ENCODE measurements around the gene PYCR2.

The PYCR2 gene

DNA sequence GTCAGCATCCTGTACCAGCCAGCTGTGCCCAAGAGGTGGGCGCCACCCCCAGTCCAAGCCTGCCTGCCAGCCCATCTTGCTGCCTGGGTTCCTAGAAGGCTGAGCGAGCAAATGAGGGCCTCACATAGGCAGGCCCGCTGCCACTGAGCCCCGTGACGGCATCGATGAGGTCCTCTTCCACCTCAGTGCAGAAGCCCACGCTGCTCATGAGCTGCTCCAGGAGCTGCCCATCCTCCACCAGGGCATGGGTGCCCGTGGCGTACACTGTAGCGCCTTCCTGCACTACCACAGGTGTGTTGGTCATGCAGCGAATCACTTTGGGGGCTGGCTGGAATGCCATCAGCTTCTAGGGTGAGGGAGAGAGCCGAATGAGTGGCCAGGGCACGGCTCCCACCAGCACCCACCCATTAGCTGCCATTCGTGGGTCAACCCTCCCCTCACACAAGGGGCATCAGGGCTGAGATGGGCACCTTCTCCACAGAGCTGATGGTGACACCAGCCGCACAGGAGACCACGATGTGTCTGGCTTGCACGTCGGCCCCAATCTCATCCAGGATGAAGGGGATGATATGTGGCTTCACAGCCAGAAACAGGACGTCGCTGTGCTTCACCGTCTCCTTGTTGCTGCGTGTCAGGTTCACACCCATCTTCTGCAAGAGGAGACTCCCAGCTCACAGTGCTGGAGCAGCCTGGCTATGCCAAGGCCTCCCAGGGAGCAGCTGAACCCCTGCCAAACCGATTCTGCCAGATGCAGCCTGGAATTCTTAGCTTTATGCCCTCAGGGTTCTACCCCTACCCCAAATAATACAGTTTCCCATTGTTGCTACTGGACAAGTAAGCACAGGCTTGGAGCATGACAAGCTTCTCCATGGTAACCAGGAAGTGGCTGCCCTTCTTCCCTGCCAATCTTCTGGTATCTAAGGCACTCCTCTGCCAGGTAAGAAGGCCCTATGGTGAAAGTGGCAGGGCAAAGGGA lies 2.0 kb downstream of the PYCR2 start:
- no peak for DNase-seq (ENCODE audit: low read depth in 2 of 2, low spot score in 1 of 2)

DNA sequence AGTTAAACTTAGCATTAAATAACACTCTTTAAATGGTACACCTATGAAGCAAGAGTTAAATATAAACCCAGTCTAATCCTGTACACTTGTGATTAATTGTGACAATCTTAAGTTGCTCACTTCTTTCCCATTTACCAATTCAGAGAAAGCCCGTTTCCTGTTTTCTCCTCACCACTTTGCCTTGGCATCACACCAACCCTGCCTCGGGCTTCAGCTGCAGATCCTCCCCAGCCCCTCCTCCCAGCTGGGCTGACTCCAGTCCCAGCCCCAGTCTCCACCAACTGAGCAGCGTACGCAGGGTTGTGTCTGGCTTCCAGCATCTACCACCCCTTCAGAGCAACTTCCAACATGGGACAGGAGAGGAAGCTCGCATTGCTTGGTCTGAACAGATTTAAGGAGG lies 4.1 kb downstream of the PYCR2 start:
- no peak for DNase-seq (ENCODE audit: low read depth in 2 of 2, low spot score in 1 of 2)

DNA sequence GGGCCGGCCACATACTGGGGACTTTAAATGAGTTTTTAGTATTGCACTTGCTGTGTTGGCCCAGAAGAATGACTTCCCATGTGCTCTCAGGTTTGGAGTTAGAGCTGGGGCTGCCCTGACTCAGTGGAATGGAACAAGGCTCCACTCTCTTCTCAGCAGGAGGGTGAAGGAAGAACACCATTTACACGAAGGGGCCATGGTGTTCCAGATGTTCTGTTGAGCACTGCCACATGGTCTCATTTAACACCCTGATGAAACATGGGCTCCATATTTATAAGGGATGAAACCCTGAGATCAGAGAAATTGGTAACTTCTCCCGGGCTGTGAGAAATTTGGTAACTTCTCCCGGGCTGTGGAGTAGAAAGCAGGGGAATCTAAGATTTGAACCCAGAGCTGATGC lies 5.8 kb downstream of the PYCR2 start:
- DNase-seq (ENCODE audit: low read depth in 2 of 2, low spot score in 1 of 2) = no peak

DNA sequence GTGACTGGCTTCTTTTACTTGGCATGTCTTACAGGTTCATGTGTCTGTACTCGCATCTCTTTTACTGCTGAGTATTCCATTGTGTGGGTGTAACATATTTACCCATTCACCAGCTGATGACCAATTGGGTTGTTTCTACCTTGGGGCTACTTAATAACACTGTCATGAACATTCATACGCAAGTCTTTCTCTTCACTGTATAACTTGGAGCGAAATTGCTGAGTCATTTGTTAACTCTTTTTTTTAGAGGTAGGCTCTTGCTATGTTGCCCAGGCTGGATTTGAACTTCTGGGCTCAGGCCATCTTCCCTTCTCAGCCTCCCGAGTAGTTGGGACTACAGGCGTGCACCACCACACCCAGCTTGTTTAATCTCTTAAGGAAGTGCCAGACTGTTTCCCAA lies 6.5 kb downstream of the PYCR2 start:
- DNase-seq (ENCODE audit: low read depth in 2 of 2, low spot score in 1 of 2) = no peak

DNA sequence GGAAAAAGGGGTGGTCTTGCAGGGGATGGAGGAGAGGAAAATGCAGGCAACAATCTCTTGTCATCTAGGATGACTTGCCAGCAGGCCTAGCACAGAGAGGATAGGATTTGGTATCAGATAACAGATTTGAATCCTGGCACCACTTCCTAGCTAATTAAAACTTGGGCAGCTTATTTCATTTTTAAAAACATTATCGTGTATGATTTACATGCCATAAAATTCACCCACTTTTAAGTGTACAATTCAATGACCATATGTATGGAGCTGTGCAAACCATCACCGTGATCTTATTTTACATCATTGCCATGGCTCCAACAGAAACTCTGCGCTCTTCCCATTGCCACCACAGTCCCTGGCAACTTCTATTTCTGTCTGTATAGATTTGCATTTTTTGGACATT lies 6.9 kb downstream of the PYCR2 start:
- no peak for DNase-seq (ENCODE audit: low read depth in 2 of 2, low spot score in 1 of 2)

DNA sequence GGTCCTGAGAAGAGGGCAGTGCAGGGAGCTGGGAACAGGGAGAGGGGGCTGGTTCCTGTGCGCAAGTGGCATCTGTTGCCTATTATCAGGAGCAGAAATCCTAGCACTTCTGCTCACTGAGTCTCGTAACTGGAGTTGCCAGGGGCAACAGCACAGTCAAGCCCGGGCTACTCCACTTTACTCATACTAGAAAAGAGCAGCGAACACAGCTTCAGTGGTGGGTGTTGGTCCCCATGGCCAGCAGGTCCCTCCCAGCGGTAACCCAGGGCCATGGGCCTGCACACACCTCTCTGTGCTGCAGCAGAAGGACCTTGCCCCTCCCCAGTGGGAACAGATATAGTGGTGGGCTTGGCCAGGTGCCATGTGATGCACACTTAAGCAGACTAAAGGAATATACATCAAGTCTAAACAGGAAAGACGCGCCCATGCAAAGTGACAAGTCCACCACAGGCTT lies 8.5 kb downstream of the PYCR2 start:
- DNase-seq (ENCODE audit: low read depth in 2 of 2, low spot score in 1 of 2) = no peak

DNA sequence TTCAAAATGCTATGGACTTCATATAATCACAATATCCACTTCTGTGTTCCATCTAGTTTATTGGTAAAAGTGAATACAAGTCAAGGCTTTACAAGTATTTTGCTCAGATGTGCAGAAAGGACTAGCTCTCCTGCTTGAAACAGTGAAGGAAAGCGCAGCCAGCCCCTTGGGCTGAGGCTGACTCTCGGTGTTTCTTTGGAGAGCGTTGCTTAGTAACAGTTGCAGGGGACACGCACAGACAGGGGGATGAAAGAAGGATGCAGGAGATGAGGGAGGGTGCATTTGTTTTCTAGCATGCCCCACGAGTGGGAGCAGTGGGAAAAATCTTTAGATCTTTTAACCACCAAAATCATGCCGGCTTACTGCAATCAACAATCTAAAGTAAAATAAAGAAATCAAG lies 9.1 kb downstream of the PYCR2 start:
- no peak for DNase-seq (ENCODE audit: low read depth in 2 of 2, low spot score in 1 of 2)

DNA sequence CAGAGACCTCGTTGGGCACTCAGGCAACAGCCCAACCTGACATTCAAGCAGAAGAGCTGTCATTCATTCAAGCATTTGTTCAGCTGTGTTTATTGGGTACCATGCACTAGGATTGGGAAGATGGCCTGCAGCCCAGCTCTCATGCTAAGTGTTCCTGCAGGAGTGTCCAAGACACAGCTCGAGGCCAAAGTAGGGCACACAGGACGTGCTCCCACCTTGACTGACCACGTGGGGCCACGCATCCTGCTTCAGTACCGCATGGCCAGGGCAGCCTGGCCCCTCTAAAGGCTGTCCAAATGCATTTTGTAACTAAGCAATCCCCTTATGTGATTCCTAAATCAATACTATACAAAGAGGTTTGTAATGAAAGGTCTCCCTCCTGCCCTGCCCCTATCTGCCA lies 9.7 kb downstream of the PYCR2 start:
- no peak for DNase-seq (ENCODE audit: low read depth in 2 of 2, low spot score in 1 of 2)

DNA sequence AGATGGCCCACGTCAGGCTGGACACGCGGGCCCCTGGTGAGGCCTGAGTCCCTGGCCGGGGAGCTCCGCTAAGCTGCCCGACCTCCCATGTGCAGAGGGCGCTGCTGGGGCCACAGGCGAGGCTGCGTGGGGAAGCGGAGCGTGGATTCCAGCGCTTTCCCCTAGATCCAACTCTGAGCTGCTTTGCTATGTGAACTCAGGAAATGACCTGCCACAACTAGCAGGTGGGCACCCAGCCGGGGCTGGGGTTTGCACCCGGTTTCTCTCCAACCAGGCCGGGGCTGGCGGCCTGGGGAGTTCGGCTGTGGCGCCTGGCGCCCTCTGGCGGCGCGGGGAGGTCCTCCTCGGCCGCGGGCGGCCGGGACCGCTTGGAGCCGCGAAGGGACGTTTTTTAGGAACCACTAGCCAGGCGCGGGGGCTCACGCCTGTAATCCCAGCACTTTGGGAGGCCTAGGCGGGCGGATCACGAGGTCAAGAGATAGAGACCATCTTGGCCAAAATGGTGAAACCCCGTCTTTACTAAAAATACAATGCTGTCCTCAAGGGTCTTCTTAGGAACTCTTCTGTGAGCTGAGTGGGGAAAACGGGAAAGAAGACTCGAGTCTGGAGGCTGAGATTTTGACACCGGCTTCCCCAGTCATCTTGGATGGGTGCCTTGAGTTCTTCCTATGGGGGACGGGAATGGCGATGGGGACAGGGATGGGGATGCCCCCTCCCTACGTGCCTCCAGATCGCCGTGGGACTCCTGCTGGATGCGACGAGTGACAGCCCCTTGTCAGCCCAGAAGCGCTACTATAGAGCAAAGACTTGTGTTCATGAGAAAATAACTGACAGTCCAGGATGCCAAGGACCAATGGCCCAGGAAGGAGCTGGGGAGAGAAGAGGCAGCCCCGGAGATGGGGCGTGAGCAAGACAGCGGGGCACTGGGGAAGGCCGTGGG lies 12.6 kb downstream of the PYCR2 start:
- DNase-seq (ENCODE audit: low read depth in 2 of 2, low spot score in 1 of 2) = peak; percentile 30 to 53

DNA sequence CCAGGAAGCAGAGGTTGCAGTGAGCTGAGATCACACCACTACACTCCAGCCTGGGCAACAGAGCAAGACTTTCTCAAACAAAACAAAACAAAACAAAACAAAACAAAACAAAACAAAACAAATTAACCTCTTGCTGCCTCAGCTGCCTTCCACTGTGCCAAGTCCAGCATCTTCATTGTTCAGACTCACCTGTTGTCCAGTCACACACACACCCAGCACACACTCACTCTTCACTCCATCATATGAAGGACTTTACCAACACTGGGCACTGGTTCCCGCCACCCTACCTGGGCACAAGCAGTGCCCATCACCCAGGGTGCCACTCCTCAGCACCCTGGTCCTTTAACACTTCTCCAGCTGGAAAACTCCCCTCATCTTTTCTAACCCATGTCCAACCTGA lies 14.6 kb downstream of the PYCR2 start:
- no peak for DNase-seq (ENCODE audit: low read depth in 2 of 2, low spot score in 1 of 2)

DNA sequence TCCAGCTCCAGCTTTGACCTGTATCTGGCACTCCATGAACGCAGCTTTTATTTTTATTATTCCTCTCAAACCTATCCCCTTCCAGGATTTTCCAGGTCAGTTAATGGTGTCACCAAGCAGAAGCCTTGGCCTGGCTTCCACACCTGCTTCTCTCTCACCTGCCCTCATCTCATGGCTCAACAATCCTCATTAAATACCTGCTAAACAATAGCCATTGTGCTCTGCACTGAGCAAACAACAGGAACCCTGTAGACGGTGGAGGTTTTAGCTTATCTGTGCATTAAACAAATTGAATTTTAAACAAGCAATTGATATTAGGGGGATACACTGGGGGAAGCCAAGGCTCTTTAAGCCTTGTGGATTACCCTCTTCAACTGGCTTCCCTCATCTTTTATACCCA lies 15.3 kb downstream of the PYCR2 start:
- DNase-seq (ENCODE audit: low read depth in 2 of 2, low spot score in 1 of 2) = no peak

DNA sequence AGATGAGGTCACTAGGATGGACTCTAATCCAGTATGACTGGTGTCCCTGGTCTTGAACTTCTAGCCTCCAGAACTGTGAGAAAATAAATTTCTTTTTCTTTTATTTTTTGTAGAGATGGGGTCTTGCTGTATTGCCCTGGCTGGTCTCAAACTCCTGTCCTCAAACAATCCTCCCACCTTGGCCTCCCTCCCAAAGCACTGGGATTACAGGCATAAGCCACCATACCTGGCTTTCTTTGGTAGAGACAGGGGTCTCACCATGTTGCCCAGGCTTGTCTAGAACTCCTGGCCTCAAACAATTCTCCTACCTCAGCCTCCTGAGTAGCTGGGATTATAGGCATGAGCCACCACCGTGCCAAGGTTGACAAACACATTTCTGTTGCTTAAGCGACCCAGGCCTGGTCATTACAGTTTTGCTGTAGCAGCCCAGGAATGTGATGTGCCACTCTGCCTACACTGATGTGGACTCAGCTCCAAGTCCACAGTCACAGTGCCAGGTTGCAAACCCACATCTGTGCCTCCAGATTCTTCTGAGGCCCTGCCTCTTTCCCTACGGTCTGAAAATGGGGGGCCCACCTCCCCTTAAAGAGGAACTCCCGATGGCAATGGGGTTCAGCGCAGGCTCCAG lies 15.9 kb downstream of the PYCR2 start:
- DNase-seq (ENCODE audit: low read depth in 2 of 2, low spot score in 1 of 2) = no peak

DNA sequence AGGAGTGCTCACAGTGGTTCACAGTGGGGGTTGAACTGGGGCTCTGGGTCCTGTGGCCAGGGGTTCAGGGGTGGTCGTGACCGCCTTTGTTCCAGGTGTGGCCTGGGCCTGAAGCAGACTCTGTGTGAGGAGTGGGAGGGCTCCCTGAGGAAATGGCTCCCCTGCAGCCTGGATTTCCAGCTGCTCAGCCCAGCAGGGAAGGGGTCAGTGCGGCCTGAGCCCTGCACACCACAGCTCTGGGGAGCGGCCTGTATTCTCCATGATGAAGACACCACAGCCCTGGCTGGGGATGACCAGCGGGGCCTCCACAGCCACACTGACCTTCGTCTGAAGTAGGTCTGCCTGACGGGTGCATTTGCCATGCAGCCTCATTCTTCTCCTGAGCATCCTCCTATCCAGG lies 16.7 kb downstream of the PYCR2 start:
- DNase-seq (ENCODE audit: low read depth in 2 of 2, low spot score in 1 of 2) = no peak

DNA sequence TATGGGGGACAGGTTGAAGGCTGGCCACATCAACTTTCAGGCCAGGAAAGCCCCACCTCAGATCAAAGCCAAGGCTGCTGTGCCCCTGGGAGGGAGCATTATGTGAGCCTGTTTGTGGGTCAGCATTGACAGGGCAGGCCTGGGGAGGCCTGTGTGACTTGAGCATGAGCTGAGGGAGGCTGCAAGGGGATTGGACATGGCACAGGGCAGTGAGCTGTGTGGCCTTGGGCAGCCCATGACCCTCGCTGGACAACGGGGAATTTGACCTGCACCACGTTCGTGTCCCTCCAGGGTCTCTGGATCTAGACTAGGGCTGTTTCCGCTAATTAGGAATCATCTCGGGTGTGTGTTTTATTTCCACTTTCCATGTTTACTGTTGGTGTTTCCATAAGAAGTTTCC lies 17.6 kb downstream of the PYCR2 start:
- DNase-seq (ENCODE audit: low read depth in 2 of 2, low spot score in 1 of 2) = no peak

DNA sequence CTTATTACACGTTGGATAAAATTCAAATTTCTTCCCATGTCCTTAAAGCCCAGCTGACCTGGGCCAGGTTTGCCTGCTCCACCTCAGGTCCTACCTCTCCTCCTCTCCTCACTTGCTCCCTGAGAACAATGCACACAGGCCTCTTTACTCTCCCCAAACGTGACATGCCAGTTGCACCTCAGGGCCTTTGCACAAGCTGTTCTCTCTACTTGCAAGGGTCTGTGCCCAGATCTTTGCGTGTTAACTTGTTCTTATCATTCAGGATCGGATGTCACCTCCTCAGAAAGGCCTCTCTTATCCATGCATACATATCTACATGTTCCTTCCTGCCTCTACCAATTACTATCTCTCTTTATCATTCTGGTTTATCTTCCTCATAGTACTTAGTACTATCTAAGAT lies 20.4 kb downstream of the PYCR2 start:
- DNase-seq (ENCODE audit: low read depth in 2 of 2, low spot score in 1 of 2) = no peak

DNA sequence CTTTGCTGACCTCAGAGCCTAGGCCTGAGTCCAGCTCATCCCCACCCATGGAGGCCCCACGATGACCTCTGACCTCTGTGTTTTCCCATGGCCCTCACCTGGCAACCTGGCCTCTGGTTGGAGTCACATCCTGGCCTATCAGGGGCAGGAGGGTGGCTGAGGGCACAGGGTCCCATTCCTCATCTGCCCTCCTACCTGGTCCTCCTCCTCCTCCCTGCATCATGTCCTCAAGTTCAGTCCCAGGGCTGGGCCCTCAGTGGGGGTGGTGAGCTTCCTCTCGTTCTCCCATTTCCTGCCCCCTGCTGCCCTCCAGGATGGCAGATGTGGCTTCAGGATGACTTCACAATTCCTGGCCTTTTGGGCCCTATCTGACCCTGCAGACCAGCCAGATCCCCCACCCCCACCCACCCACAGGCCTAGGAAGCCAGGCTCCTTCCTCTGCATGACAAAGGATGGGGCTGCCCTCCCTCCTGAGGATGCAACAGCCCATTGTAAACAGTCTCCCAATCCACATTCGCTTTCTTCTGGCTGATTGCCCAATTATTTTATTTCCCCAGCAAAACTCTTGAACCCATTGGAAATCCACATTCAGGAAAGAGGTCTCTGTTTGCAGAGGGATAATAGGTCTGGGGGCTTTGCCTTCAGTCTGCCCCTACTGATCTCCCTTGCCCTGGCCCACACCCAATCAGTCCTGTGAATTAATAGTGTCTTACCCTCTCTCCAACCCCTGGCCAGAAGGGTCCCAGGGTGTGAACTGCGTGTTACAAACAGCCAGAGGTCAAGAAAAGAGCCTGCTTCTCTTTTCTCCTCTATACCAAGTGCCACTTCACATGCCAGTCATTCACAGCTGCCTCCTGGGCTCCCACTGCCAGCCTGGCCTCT lies 24.8 kb downstream of the PYCR2 start:
- no peak for DNase-seq (ENCODE audit: low read depth in 2 of 2, low spot score in 1 of 2)

DNA sequence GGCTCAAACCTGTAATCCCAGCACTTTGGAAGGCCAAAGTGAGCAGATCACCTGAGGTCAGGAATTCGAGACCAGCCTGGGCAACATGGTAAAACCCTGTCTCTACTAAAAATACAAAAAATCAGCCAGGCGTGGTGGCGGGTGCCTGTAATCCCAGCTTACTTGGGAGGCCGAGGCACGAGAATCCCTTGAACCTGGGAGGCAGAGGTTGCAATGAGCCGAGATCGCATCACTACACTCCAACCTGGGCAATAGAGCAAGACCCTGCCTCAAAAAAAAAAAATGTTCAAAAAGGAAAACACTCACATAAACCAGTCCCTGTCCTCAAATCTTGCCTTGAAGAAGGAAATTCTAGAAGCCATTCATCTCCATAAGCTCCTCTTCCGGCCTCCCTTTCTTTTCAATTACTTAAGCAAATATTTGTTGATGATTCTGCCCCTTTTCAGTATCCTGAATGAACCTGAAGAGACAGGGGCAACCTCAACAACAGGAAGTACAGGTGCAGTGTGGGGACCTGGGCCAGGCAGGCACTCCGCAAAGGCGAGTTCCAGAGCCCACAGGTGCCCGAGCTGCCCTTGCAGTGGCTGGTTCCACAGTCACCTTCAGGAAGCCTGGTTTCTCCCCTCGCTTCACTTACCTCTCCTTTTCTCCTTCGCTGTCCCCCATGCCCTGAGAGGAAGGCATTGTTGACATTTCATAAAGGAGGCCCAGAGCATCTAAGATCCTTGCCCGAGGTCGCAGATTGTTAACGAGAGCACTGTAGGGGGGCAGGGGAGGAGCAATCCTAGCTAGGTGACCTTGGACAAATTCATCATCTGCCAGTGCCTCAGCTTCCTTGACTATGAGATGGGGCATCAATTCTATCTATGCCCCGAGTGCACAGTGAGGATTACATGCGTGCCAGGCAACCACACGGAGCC lies 26.2 kb downstream of the PYCR2 start:
- no peak for DNase-seq (ENCODE audit: low read depth in 2 of 2, low spot score in 1 of 2)

DNA sequence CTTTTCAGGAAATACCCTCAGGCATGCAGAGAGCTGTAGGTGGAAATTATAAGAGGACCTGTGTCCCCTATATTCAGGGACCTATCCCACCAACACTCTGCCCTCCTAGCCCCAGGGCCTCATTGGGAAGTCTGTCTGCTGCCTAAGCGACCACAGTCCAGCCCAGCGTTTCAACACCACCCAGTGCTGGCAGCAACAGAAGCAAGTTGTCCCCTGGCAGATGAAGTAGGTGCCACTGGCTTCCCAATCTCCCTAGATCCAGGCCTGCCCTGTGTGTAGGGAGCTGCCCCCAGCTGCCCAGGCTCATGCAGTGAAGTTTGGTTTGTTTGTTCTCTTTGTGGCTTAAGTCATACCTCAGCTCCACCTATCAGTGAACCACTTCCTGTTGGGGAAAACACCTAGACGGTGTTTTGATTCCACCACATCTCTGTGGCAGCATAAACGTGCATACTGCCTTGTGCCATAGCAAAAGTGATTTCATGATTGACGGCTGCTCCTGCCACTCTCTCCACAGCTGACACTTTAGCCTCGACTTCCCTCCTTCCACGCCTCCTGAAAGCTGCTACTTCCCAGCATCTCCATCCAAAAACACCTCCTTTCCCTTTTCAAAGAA lies 27.0 kb downstream of the PYCR2 start:
- peak in 1 of 2 donors; percentile 40 for DNase-seq (ENCODE audit: low read depth in 2 of 2, low spot score in 1 of 2)

DNA sequence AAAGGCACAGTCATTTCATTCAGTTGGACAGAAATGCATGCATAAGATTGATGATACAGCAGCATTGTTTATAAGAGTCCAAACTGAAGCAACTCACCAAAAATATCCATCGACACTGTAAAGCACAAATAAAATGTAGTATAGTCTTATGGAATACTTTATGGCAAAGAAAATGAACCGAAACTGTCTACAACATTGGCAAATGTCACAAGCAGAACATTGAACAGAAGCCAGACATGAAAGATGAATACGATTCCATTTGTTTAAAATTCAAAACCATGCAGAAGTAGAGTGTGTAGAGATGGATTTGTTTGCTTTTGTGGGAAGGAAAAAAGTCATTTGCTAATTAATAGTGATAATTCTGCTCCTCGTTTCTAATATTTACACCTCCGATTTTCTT lies 27.6 kb downstream of the PYCR2 start:
- DNase-seq (ENCODE audit: low read depth in 2 of 2, low spot score in 1 of 2) = no peak

Measured in stimulated activated CD8-positive, alpha-beta memory T cell treated with anti-CD3 and anti-CD28 coated beads, Interleukin-4, amount 100 ng/mL, for 1 hour (primary cell).